Epithelial cell of proximal tubule (primary cell): Measurements from ENCODE around the gene BCAP31. TPM values are rescaled to one million over a fixed set of nuclear protein-coding genes. Genes with fewer than 3 reads are reported as not detected.
"Not testable (repeated sequence)": the region's sequence is repeated elsewhere in the genome, so short reads cannot be mapped to it uniquely, and the experiment has no call there.

Experiments
- DNase-seq: peaks from one replicate; pipeline ENCODE4 v3.0.0-alpha.2; 2011; ENCODE audit warnings: low read depth
- H3K4me3 ChIP-seq: 2 replicates; pipeline ENCODE4 v1.5.1; 2011; ENCODE audit warnings: low read depth, mild to moderate bottlenecking, low read length
- total RNA-seq: library from RNA; depleted of rRNA; stranded (reverse); fragments of >200 nt; gene quantifications from 2 replicates; pipeline ENCODE4 v1.2.3, GENCODE V29; 2015
- TF ChIP-seq, protein P1 (sequence below): conservative IDR thresholded peaks from 2 replicates; pipeline ENCODE4 v1.5.1; 2012; ENCODE audit warnings: low read depth, mild to moderate bottlenecking, low read length

Gene BCAP31
- total RNA-seq, 1 donor from 2014 or later = 163 TPM

DNA sequence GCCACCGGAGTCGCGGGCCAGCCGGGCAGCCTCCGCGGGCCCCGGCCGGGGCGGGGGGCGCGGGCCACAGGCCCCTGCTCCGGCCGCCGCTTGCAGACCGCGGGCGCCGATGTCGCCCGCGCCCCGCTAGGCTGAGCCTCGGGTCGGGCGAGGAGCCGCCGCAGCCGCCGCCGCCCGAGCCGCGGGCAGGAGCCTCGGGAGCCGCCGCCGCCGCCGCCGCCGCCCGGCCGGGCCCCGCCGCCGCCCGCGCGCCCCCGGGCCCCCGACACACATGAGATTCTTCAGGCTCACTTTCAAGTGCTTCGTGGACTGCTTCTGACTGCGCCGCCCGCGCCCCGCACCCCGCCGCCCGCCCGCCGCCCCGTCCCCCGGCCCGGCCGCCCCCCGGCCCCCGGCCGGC lies 36.1 kb downstream of the BCAP31 start:
- TF ChIP-seq, protein P1, sequence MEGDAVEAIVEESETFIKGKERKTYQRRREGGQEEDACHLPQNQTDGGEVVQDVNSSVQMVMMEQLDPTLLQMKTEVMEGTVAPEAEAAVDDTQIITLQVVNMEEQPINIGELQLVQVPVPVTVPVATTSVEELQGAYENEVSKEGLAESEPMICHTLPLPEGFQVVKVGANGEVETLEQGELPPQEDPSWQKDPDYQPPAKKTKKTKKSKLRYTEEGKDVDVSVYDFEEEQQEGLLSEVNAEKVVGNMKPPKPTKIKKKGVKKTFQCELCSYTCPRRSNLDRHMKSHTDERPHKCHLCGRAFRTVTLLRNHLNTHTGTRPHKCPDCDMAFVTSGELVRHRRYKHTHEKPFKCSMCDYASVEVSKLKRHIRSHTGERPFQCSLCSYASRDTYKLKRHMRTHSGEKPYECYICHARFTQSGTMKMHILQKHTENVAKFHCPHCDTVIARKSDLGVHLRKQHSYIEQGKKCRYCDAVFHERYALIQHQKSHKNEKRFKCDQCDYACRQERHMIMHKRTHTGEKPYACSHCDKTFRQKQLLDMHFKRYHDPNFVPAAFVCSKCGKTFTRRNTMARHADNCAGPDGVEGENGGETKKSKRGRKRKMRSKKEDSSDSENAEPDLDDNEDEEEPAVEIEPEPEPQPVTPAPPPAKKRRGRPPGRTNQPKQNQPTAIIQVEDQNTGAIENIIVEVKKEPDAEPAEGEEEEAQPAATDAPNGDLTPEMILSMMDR = no peak
- no peak for DNase-seq
- no peak overlapping the region for H3K4me3 ChIP-seq

DNA sequence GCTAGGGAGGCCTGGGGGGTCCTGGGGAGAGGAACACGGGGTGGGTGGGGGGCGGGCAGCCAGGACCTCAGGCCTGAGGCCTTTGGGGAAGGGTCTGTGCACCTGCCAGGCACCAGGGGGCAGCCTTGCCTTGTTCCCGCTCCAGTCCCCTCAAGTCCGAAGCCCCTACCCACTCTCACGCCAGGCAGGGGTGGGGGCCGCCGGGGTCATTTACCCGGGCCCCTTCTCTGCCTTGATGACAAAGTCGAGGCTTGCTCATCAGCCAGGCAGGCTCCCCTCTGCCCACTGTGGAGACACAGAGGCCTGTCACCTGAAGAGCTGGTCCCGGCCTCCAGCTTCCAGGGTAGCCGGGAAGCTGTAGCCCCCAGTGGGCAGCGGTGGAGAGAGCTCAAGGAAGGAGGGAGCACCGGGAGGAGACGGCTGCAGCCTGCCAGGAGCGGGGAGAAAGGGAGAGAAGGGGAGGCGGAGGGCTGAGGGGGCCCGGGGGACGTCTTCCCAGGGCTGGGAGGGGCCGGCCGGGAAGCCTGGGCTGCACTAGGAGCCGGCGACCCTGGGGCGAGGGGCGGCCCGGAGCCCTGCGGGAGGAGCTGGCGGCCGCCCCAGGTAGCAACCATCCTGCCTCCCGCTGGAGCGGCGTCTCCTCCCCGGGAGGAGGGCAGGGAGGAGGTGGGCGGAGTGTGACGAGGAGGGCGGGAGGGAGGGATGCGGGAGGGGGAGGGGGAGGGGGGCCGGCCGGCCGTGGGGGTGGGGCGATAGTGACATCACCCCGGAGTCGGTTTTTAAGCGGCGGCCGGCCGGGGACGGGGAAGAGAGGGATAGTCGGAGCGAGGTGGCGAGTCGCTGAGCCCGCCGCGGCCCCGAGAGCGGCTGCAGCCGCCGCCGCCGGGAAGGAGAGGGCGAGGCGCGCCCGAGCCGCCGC lies 36.8 kb downstream of the BCAP31 start, which contains the start of gene SLC6A8:
TSS of gene SLC6A8 (plus strand) at position 806 of the 919 bp plus-strand sequence. CDS start 649 bp downstream, outside the sequence.
- H3K4me3 ChIP-seq = peak within 1 kb of the TSS; percentile 51
- TF ChIP-seq, protein P1 = peak; percentile 40
- no peak for DNase-seq

DNA sequence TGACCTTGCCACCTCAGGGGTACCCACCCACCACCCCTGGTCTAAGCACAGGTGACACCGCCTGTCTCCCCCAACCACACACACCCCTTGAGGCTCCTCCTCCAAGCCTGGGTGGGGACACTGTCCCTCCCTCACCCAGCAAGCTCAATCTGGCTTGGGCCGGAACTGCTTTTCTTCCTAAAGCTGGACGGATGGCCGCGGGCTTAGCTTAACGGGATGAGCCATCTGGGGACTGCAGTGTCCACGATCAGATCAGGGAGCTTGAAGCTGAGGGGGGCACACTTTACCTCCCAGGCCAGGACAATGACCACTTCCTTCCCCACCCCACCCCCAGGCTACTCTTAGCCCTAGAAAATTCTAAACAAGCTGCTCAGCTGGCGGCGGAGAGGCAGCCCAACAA lies 37.5 kb downstream of the BCAP31 start:
- TF ChIP-seq, protein P1 = no peak
- no peak for DNase-seq
- no peak overlapping the region for H3K4me3 ChIP-seq

DNA sequence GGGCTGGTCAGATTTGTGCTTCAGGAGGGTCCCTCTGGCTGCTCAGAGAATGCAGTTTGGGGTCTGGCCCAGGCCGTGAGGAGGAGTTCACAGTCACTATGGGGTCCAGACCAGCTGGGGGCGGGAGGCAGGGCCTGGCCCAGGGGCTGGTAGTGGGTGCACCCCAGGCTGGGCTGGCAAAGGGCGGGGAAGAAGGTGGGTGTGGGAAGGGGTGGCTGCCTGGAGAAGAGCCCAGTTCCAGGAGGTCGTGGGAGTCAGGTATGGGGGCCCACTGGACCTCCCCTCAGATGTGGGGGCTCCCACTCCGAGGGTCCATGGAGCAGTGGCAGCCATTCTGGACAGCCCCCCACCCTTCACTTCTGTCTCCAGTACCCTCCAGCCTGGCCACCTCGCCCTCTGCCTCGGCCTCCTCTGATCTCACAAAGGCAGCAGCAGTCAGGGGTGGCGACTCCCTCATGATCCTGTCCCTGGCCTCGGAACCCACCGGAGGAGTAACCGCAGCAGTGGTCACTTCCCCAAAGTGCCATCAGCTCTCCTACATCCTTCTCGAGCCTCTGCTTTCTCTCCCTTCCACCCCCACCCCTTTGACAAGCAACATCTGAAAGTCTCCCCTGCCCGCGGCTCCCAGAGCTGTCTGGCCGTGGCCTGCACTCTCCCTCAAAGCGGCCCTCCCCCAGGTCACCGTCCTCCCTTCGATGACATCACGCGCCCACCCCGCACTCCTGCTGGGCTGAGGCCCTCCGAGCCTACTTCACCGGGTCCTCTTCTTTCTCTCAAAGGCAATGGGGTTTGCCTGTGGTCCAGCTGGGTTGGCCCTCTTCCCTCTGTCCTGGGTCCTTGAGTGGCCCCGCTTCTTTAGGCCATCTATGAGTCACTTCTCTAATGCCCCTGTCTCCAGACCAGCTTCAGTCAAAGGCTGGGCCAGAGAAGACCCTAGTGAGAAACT lies 38.2 kb downstream of the BCAP31 start:
- no peak overlapping the region for H3K4me3 ChIP-seq
- no peak for DNase-seq
- TF ChIP-seq, protein P1 = no peak

DNA sequence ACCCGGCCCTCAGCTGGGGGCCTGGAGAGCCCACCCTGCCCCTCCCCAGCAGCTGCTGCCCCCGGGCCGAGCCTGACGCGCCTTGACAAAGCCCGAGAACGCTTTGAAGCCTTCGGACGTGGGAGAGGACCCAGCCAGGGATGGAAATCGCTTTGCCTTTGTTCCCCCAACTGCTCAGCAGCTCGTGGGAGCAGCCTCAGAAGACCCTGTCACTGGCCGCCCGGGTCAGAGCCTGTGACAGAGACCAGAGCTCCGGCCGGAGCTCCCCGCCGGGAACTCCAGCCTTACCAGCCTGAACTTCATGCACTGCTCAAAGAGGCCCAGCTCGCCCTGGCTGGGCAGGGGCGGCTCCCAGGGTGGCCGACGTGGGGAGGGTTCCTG lies 39.0 kb downstream of the BCAP31 start:
- no peak for DNase-seq
- no peak overlapping the region for H3K4me3 ChIP-seq
- TF ChIP-seq, protein P1 = no peak

DNA sequence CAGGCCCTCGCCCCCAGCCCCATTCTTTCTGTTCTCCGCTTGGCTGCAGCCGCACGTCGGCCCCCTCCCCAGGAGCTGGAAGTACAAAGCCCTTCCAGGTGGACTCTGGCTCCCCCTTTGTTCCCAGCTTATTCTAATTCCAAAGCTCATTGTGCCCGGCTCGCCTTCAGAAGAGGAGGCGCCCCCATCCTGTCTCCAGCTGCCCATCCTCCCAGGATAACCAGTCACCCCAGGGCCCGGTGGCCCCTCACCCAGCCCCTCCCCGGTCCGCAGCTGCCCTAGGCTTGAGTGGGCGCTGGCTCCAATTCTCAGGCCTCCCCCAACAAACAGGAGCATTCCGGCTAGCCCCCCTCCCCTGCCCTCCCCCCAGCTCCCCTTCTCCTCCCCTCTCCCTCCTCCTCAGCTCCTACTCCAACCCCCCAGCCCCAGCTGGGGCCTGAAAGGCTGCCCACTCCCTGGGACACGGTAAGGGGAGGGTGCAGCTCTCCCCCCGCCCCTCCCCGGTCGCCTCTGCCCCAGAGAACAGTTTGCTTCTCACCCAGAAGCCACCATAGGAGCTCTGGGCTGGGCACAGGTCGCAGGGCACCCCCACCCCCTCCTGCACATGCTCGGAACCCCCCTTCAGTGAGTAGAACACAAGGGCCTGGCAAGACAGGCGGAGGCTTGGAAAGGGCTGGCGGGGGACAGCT lies 39.6 kb downstream of the BCAP31 start:
- DNase-seq = no peak
- TF ChIP-seq, protein P1 = no peak
- H3K4me3 ChIP-seq = no peak overlapping the region

DNA sequence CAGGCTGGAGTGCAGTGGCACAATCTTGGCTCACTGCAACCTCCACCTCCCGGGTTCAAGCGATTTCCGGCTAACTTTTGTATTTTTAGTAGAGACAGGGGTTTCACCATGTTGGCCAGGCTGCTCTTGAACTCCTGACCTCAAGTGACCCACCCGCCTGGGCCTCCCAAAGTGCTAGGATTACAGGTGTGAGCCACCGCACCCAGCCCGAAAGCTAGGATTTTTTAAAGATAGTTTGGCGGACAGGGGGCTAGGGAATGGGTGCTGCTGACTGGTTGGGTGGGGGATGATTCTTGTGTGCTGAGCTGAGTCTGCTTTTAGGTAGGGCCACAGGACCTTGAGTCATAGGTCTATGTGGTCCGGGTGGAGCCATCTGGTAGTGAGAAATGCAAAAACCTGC lies 40.7 kb downstream of the BCAP31 start:
- not testable (repeated sequence) for DNase-seq, H3K4me3 ChIP-seq
